K562 (cell line): ENCODE measurements around the gene RALB. TPM values are rescaled to one million over a fixed set of nuclear protein-coding genes. Genes with fewer than 3 reads are reported as not detected.
A peak's percentile ranks its signal among the peaks of the same experiment; 100 is the strongest.

Experiments
- BMI1 ChIP-seq: fragments of 150-350 bp; IDR thresholded peaks from 2 replicates; pipeline ENCODE4 v1.6.1; 2014; ENCODE audit warnings: low read length
- CBX3 ChIP-seq, 2 experiments: IDR thresholded peaks; 1 replicate in 1 of 2; 2 replicates in 1 of 2; pipeline ENCODE4 v1.6.1; 2012; ENCODE audit warnings: inconsistent platforms in 2 of 2, low read length in 2 of 2, borderline replicate concordance in 1 of 2, control low read depth in 1 of 2
- CBX5 ChIP-seq: IDR thresholded peaks from 2 replicates; pipeline ENCODE4 v1.6.1; 2014; ENCODE audit warnings: low read depth, borderline replicate concordance
- DMBX1 ChIP-seq: fragments of 250-450 bp; sonication (Bioruptor Pico); IDR thresholded peaks from 2 replicates; pipeline ENCODE4 v1.8.0; 2022; ENCODE audit warnings: inconsistent platforms, mild to moderate bottlenecking, moderate library complexity, borderline replicate concordance
- ELF4 ChIP-seq: fragments of 450-650 bp; formaldehyde crosslinking; IDR thresholded peaks from 2 replicates; pipeline ENCODE4 v1.4.0; 2022; ENCODE audit warnings: missing genetic modification characterization
- HDGF ChIP-seq: fragments of 450-650 bp; IDR thresholded peaks from 2 replicates; pipeline ENCODE4 v1.6.1; 2016
- HES1 ChIP-seq: fragments of 450-650 bp; IDR thresholded peaks from 2 replicates; pipeline ENCODE4 v1.6.1; 2016; ENCODE audit warnings: low read depth, mild to moderate bottlenecking, moderate library complexity
- MTA2 ChIP-seq: fragments of 450-650 bp; IDR thresholded peaks from 2 replicates; pipeline ENCODE4 v1.6.1; 2016; ENCODE audit warnings: low read depth
- RNF2 ChIP-seq: sonication (generic); IDR thresholded peaks from 2 replicates; pipeline ENCODE4 v1.6.1; 2016
- SMAD3 ChIP-seq: fragments of 450-650 bp; formaldehyde crosslinking; conservative IDR thresholded peaks from 2 replicates; pipeline ENCODE4 v1.4.0; 2020; ENCODE audit warnings: mild to moderate bottlenecking
- SNRNP70 ChIP-seq: fragments of 200-400 bp; formaldehyde crosslinking; optimal IDR thresholded peaks from 2 replicates; pipeline ENCODE3; 2017; ENCODE audit warnings: low read depth, low read length
- YBX1 ChIP-seq: fragments of 450-650 bp; IDR thresholded peaks from 2 replicates; pipeline ENCODE4 v1.7.1; 2016; ENCODE audit warnings: mild to moderate bottlenecking
- ZFP91 ChIP-seq: sonication (generic); formaldehyde crosslinking; IDR thresholded peaks from 2 replicates; pipeline ENCODE4 v1.8.0; 2022; ENCODE audit warnings: mild to moderate bottlenecking, missing genetic modification reagents
- ZNF121 ChIP-seq: sonication (generic); formaldehyde crosslinking; conservative IDR thresholded peaks from 2 replicates; pipeline ENCODE4 v1.8.0; 2022; ENCODE audit warnings: missing genetic modification reagents
- ZNF354B ChIP-seq: fragments of 250-450 bp; sonication (Bioruptor Pico); IDR thresholded peaks from 2 replicates; pipeline ENCODE4 v1.4.0; 2020
- ZNF436 ChIP-seq: fragments of 250-450, 450-650 bp; sonication (Bioruptor Pico); formaldehyde crosslinking; IDR thresholded peaks from 2 replicates; pipeline ENCODE4 v1.7.0; 2020; ENCODE audit warnings: mild to moderate bottlenecking
- ZNF696 ChIP-seq: fragments of 250-450 bp; sonication (Bioruptor Pico); conservative IDR thresholded peaks from 2 replicates; pipeline ENCODE4 v1.4.0; 2020; ENCODE audit warnings: mild to moderate bottlenecking, moderate library complexity
- polyA plus RNA-seq, 8 experiments: library from polyadenylated mRNA; depleted of rRNA in 4 of 8; stranded (reverse) in 5 of 8; unstranded in 3 of 8; fragments of >200 nt; fragmentation: Nextera tagmentation in 2 of 8; fragmentation: Illumina TruSeq in 1 of 8; extraction: Ambion mirVana in 2 of 8; extraction: Trizol in 1 of 8; gene quantifications; 2 replicates each; pipeline versions ENCODE4 v1.2.1 to v1.2.3, GENCODE V29; 2011 to 2014; ENCODE audit warnings: inconsistent platforms in 1 of 8, missing spikeins in 1 of 8
- total RNA-seq, 7 experiments: library from RNA; depleted of rRNA in 6 of 7; stranded (reverse); fragments of >200 nt in 6 of 7; fragmentation: Illumina TruSeq in 2 of 7; extraction: Trizol in 2 of 7; gene quantifications; 2 replicates each; pipeline versions ENCODE4 v1.2.1 to v1.2.3, GENCODE V29; 2011 to 2021; ENCODE audit warnings: low replicate concordance in 1 of 7
- TF ChIP-seq, protein P1 (sequence below): fragments of 450-650 bp; formaldehyde crosslinking; IDR thresholded peaks from 2 replicates; pipeline ENCODE4 v1.4.0; 2020; ENCODE audit warnings: mild to moderate bottlenecking, mixed read lengths
- TF ChIP-seq, protein P2 (sequence below), 2 experiments: IDR thresholded peaks in 1 of 2; conservative IDR thresholded peaks in 1 of 2; 2 replicates each; pipeline ENCODE4 v1.6.1; 2016; ENCODE audit warnings: low read depth in 2 of 2, mild to moderate bottlenecking in 1 of 2, missing compliant biosample characterization in 1 of 2, missing genetic modification characterization in 1 of 2, moderate library complexity in 1 of 2
- TF ChIP-seq, protein P3 (sequence below): fragments of 250-450 bp; sonication (Bioruptor Pico); IDR thresholded peaks from 2 replicates; pipeline ENCODE4 v1.5.0; 2022; ENCODE audit warnings: mild to moderate bottlenecking

The RALB gene
- total and polyA plus RNA-seq, 9 of the 15 experiments (the other 6 are each of a cell fraction or from before 2014, with no cell fraction given): 14.8 to 65.6 (median 38.4) TPM

DNA sequence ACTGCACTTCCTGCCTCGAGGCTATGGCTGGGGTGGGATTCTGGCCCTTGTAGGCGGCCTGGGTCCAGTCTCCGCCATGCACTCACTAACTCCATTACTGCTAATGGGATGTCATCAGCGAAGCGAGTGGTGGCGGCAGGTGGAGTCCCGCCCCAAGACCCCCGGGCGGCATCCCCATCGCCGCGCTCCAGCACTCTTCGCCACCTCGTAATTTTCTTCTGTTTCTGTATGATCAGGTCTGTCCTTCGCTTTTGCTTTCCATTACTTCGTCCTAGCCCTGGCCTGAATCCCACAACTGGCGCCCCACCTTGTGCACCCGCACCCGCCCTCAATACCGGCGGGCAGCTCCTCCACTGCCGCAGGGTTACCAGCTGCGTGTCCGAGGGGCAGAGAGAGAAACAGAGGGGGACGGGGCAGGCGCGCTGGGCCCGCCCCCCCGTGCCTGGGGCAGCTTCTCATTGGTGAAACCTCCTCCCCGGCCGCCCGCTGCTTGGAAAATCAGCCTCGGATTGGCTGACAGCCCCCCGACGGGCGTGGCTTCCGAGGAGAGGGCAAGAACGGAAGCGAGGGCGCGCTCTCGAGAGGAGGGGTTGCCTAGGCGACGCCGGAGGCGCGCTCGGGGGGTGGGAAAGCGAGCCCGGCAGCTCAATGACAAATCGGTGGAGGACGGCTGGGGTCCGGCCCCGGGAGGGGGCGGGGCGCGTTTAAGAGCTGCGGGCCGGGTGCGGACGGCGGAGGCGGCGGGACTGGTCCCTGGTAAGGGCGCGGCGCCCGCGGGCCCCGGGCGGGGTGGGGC lies at the start of gene RALB (continued):
- TF ChIP-seq ZNF436: no peak
- no peak for TF ChIP-seq ZNF121 (CRISPR knock-in tag)
- TF ChIP-seq SNRNP70: no peak
- no peak for TF ChIP-seq ZFP91 (CRISPR knock-in tag)
- TF ChIP-seq CBX3 (IDR thresholded peaks at IDR 0.05; ENCODE audit: borderline replicate concordance in 1 of 2, low read length in 2 of 2): no peak
- no peak for TF ChIP-seq ZNF696 (CRISPR knock-in tag)
- TF ChIP-seq SMAD3 (CRISPR knock-in tag): no peak
- TF ChIP-seq, protein P1, sequence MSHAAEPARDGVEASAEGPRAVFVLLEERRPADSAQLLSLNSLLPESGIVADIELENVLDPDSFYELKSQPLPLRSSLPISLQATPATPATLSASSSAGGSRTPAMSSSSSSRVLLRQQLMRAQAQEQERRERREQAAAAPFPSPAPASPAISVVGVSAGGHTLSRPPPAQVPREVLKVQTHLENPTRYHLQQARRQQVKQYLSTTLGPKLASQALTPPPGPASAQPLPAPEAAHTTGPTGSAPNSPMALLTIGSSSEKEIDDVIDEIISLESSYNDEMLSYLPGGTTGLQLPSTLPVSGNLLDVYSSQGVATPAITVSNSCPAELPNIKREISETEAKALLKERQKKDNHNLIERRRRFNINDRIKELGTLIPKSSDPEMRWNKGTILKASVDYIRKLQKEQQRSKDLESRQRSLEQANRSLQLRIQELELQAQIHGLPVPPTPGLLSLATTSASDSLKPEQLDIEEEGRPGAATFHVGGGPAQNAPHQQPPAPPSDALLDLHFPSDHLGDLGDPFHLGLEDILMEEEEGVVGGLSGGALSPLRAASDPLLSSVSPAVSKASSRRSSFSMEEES: no peak
- TF ChIP-seq ZNF354B (CRISPR knock-in tag): no peak
- no peak for TF ChIP-seq MTA2
- 0 out of 2 replicates have a peak, but pooled peaks have one; percentile 15 for TF ChIP-seq DMBX1 (CRISPR knock-in tag)
- no peak for TF ChIP-seq HDGF
- peak; percentile 95 for TF ChIP-seq BMI1
- TF ChIP-seq, protein P2, sequence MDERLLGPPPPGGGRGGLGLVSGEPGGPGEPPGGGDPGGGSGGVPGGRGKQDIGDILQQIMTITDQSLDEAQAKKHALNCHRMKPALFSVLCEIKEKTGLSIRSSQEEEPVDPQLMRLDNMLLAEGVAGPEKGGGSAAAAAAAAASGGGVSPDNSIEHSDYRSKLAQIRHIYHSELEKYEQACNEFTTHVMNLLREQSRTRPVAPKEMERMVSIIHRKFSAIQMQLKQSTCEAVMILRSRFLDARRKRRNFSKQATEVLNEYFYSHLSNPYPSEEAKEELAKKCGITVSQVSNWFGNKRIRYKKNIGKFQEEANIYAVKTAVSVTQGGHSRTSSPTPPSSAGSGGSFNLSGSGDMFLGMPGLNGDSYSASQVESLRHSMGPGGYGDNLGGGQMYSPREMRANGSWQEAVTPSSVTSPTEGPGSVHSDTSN (CRISPR knock-in tag; IDR thresholded peaks at IDR 0.05; ENCODE audit: low read depth): no peak
- TF ChIP-seq, protein P2 (tag; conservative IDR thresholded peaks at IDR 0.05; ENCODE audit: low read depth): no peak
- TF ChIP-seq, protein P3, sequence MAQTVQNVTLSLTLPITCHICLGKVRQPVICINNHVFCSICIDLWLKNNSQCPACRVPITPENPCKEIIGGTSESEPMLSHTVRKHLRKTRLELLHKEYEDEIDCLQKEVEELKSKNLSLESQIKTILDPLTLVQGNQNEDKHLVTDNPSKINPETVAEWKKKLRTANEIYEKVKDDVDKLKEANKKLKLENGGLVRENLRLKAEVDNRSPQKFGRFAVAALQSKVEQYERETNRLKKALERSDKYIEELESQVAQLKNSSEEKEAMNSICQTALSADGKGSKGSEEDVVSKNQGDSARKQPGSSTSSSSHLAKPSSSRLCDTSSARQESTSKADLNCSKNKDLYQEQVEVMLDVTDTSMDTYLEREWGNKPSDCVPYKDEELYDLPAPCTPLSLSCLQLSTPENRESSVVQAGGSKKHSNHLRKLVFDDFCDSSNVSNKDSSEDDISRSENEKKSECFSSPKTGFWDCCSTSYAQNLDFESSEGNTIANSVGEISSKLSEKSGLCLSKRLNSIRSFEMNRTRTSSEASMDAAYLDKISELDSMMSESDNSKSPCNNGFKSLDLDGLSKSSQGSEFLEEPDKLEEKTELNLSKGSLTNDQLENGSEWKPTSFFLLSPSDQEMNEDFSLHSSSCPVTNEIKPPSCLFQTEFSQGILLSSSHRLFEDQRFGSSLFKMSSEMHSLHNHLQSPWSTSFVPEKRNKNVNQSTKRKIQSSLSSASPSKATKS (CRISPR knock-in tag): no peak
- no peak for TF ChIP-seq RNF2
- no peak for TF ChIP-seq HES1
- TF ChIP-seq YBX1: no peak
- peak; percentile 58; the same call in 1 of the 2 replicates for TF ChIP-seq ELF4 (CRISPR knock-in tag)
- TF ChIP-seq CBX5: no peak
